CD4-positive, alpha-beta T cell treated with Interferon alpha-2 for 1 hour (primary cell): Measurements from ENCODE around the gene NKX2-3.

ENCODE experiments used
- DNase-seq, 2 donors: peaks; one replicate each; pipeline ENCODE4 v3.0.0-alpha.2; 2020 to 2022

Gene NKX2-3

GRCh38 chr10:99539120-99539519 is 6.4 kb downstream of the NKX2-3 start:
- DNase-seq, result no peak

- DNase-seq, result no peak
Observed at GRCh38 chr10:99539820-99540219, 7.1 kb downstream of the NKX2-3 start.

- no peak for DNase-seq
Observed at GRCh38 chr10:99540306-99540656, 7.5 kb downstream of the NKX2-3 start.

- no peak for DNase-seq
Observed at GRCh38 chr10:99540657-99541531, 8.2 kb downstream of the NKX2-3 start.

- DNase-seq, result no peak
Observed at GRCh38 chr10:99544322-99544721, 11.6 kb downstream of the NKX2-3 start.

- no peak for DNase-seq
Observed at GRCh38 chr10:99548041-99548530, 15.3 kb downstream of the NKX2-3 start.

- no peak for DNase-seq
Observed at GRCh38 chr10:99551158-99551557, 18.4 kb downstream of the NKX2-3 start.

GRCh38 chr10:99551616-99552015 is 18.9 kb downstream of the NKX2-3 start:
- no peak for DNase-seq

GRCh38 chr10:99555371-99555770 is 22.6 kb downstream of the NKX2-3 start:
- DNase-seq, result no peak

- DNase-seq, result no peak
Observed at GRCh38 chr10:99555825-99556523, 23.2 kb downstream of the NKX2-3 start.

- no peak for DNase-seq
Observed at GRCh38 chr10:99557044-99557443, 24.3 kb downstream of the NKX2-3 start.

- DNase-seq, result no peak
Observed at GRCh38 chr10:99558708-99559107, 26.0 kb downstream of the NKX2-3 start.

- DNase-seq, result peak in 1 of 2 donors; percentile 37
Observed at GRCh38 chr10:99560277-99561126, 27.8 kb downstream of the NKX2-3 start.

GRCh38 chr10:99562631-99563030 is 29.9 kb downstream of the NKX2-3 start:
- DNase-seq, result no peak

GRCh38 chr10:99564361-99564760 is 31.6 kb downstream of the NKX2-3 start:
- no peak for DNase-seq

GRCh38 chr10:99565166-99565565 is 32.4 kb downstream of the NKX2-3 start:
- DNase-seq, result no peak

GRCh38 chr10:99569253-99569939 is 36.7 kb downstream of the NKX2-3 start:
- no peak for DNase-seq

GRCh38 chr10:99569961-99570360 is 37.2 kb downstream of the NKX2-3 start:
- no peak for DNase-seq

- DNase-seq, result no peak
Observed at GRCh38 chr10:99571816-99572215, 39.1 kb downstream of the NKX2-3 start.

GRCh38 chr10:99573790-99574189 is 41.0 kb downstream of the NKX2-3 start:
- no peak for DNase-seq

- no peak for DNase-seq
Observed at GRCh38 chr10:99579971-99580370, 47.2 kb downstream of the NKX2-3 start.

- DNase-seq, result no peak
Observed at GRCh38 chr10:99582255-99582770, 49.6 kb downstream of the NKX2-3 start.
